ENCODE data around the gene RASGRP2. TPM values are rescaled to one million over a fixed set of nuclear protein-coding genes. Genes with fewer than 3 reads are reported as not detected.

The RASGRP2 gene
- total RNA-seq, 2 donors from 2014 or later = 13.3 to 28.7 TPM

GRCh38 chr11:64751136-64751535 is 7.2 kb upstream of the RASGRP2 start:
- H3K4me3 ChIP-seq = no peak overlapping the region
- H3K27me3 ChIP-seq (replicated peaks; ENCODE audit: insufficient read depth) = no peaks in the 10 kb centered on the region
- DNase-seq (ENCODE audit: low spot score) = no peak
- no peaks in the 10 kb centered on the region for H3K4me1 ChIP-seq (replicated peaks)
- no peak overlapping the region for H3K27ac ChIP-seq
- H3K36me3 ChIP-seq = no peaks in the 10 kb centered on the region
- WGBS = 90% methylated on average over 9 of the region's 9 CpGs
- intact Hi-C loops (cut with DNase I) = no loop called here
- no peaks in the 10 kb centered on the region for H3K9me3 ChIP-seq
- TF ChIP-seq POLR2A (IDR thresholded peaks at IDR 0.05) (no peak), POLR2AphosphoS5 (IDR thresholded peaks at IDR 0.05) (no peak)
- TF ChIP-seq, protein P1, sequence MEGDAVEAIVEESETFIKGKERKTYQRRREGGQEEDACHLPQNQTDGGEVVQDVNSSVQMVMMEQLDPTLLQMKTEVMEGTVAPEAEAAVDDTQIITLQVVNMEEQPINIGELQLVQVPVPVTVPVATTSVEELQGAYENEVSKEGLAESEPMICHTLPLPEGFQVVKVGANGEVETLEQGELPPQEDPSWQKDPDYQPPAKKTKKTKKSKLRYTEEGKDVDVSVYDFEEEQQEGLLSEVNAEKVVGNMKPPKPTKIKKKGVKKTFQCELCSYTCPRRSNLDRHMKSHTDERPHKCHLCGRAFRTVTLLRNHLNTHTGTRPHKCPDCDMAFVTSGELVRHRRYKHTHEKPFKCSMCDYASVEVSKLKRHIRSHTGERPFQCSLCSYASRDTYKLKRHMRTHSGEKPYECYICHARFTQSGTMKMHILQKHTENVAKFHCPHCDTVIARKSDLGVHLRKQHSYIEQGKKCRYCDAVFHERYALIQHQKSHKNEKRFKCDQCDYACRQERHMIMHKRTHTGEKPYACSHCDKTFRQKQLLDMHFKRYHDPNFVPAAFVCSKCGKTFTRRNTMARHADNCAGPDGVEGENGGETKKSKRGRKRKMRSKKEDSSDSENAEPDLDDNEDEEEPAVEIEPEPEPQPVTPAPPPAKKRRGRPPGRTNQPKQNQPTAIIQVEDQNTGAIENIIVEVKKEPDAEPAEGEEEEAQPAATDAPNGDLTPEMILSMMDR (IDR thresholded peaks at IDR 0.05) = no peak

- Histone ChIP-seq H3K4me3 (no peak overlapping the region), H3K9me3 (no peaks in the 10 kb centered on the region), H3K4me1 (replicated peaks) (no peaks in the 10 kb centered on the region), H3K27me3 (replicated peaks; ENCODE audit: insufficient read depth) (no peaks in the 10 kb centered on the region), H3K36me3 (no peaks in the 10 kb centered on the region), H3K27ac (no peak overlapping the region)
- WGBS = 92% methylated on average over 13 of the region's 13 CpGs
- TF ChIP-seq, protein P1 (IDR thresholded peaks at IDR 0.05) = no peak
- no peak for TF ChIP-seq POLR2A (IDR thresholded peaks at IDR 0.05)
- no peak for TF ChIP-seq POLR2AphosphoS5 (IDR thresholded peaks at IDR 0.05)
- intact Hi-C loops (cut with DNase I) = no loop called here
- no peak for DNase-seq (ENCODE audit: low spot score)
Measured at GRCh38 chr11:64750361-64751054, 6.6 kb upstream of the RASGRP2 start.

GRCh38 chr11:64747961-64748665 is 4.2 kb upstream of the RASGRP2 start:
- intact Hi-C loops (cut with DNase I) = no loop called here
- no peaks in the 10 kb centered on the region for H3K9me3 ChIP-seq
- H3K27ac ChIP-seq = no peak overlapping the region
- no peaks in the 10 kb centered on the region for H3K27me3 ChIP-seq (replicated peaks; ENCODE audit: insufficient read depth)
- no peaks in the 10 kb centered on the region for H3K36me3 ChIP-seq
- H3K4me3 ChIP-seq = no peak overlapping the region
- WGBS = 79% methylated on average over 15 of the region's 15 CpGs
- TF ChIP-seq POLR2A (IDR thresholded peaks at IDR 0.05) = no peak
- no peak for TF ChIP-seq POLR2AphosphoS5 (IDR thresholded peaks at IDR 0.05)
- TF ChIP-seq, protein P1 (IDR thresholded peaks at IDR 0.05) = no peak
- DNase-seq (ENCODE audit: low spot score) = no peak
- peaks cover 4% of the 10 kb centered on the region for H3K4me1 ChIP-seq (replicated peaks)

- Histone ChIP-seq H3K27me3 (replicated peaks; ENCODE audit: insufficient read depth) (no peaks in the 10 kb centered on the region), H3K36me3 (no peaks in the 10 kb centered on the region), H3K4me3 (no peak overlapping the region), H3K27ac (peak overlapping the region; percentile 77 to 83), H3K9me3 (no peaks in the 10 kb centered on the region), H3K4me1 (replicated peaks) (peaks cover 7% of the 10 kb centered on the region)
- 83% methylated on average over 10 of the region's 10 CpGs for WGBS
- DNase-seq (ENCODE audit: low spot score) = no peak
- intact Hi-C loops (cut with DNase I) = no loop called here
- TF ChIP-seq POLR2A (IDR thresholded peaks at IDR 0.05) = no peak
- TF ChIP-seq POLR2AphosphoS5 (IDR thresholded peaks at IDR 0.05) = no peak
- TF ChIP-seq, protein P1 (IDR thresholded peaks at IDR 0.05) = no peak
Measured at GRCh38 chr11:64746486-64746885, 2.5 kb upstream of the RASGRP2 start.

Measured in prostate gland (tissue), 2 donors.